WI38 (cell line): ENCODE measurements around the gene GPR15LG.
A peak's percentile ranks its signal among the peaks of the same experiment; 100 is the strongest.
"Not testable (repeated sequence)": the region's sequence is repeated elsewhere in the genome, so short reads cannot be mapped to it uniquely, and the experiment has no call there.

Source experiments
- H3K4me3 ChIP-seq: 2 replicates; pipeline ENCODE4 v1.5.1; 2011; ENCODE audit warnings: low read depth, mild to moderate bottlenecking, control low read depth, low read length
- CTCF ChIP-seq: IDR thresholded peaks from 2 replicates; pipeline ENCODE4 v1.5.1; 2012; ENCODE audit warnings: low read depth, mild to moderate bottlenecking, control low read depth, low read length

The GPR15LG gene

GRCh38 chr10:84140036-84140379 is 33.6 kb upstream of the GPR15LG start:
- H3K4me3 ChIP-seq, result peak overlapping the region; percentile 81
- no peak for TF ChIP-seq CTCF

GRCh38 chr10:84147347-84147746 is 26.3 kb upstream of the GPR15LG start:
- no peak for TF ChIP-seq CTCF
- H3K4me3 ChIP-seq, result no peak overlapping the region

- not testable (repeated sequence) for H3K4me3 ChIP-seq
- peak; percentile 73 for TF ChIP-seq CTCF
These were observed 25.5 kb upstream of the GPR15LG start for GRCh38 chr10:84148006-84148597.

- no peak overlapping the region for H3K4me3 ChIP-seq
- TF ChIP-seq CTCF, result no peak
These were observed 23.7 kb upstream of the GPR15LG start for GRCh38 chr10:84149854-84150253.

GRCh38 chr10:84152769-84153168 is 20.8 kb upstream of the GPR15LG start:
- TF ChIP-seq CTCF, result no peak
- H3K4me3 ChIP-seq, result no peak overlapping the region

GRCh38 chr10:84155521-84155920 is 18.1 kb upstream of the GPR15LG start:
- no peak for TF ChIP-seq CTCF
- H3K4me3 ChIP-seq, result no peak overlapping the region

GRCh38 chr10:84156009-84156408 is 17.6 kb upstream of the GPR15LG start:
- H3K4me3 ChIP-seq, result no peak overlapping the region
- no peak for TF ChIP-seq CTCF
